T follicular helper cell (primary cell): ENCODE measurements around the gene PER1.

Source experiments
- DNase-seq: peaks from one replicate; pipeline ENCODE4 v3.0.0-alpha.2; 2020; ENCODE audit warnings: low read depth

Gene PER1

GRCh38 chr17:8096541-8096940, 55.7 kb downstream of the PER1 start:
- no peak for DNase-seq

- DNase-seq = no peak
Observed at GRCh38 chr17:8095361-8095760, 56.8 kb downstream of the PER1 start.

GRCh38 chr17:8091033-8091687, 61.0 kb downstream of the PER1 start:
- DNase-seq = no peak
